Esophagus squamous epithelium (tissue), 4 donors: Measurements from ENCODE around the gene TSR3.

Experiments used
- POLR2A ChIP-seq, 4 donors: fragments of 450-650 bp; IDR thresholded peaks; one replicate each; pipeline ENCODE4 v1.6.1; 2017; ENCODE audit warnings: antibody characterized with exemption in 4 of 4, mild to moderate bottlenecking in 4 of 4, moderate library complexity in 3 of 4
- TF ChIP-seq, protein P1 (sequence below), 6 experiments: fragments of 450-650 bp in 4 of 6; fragments of 200-600 bp in 2 of 6; sonication (generic) in 2 of 6; IDR thresholded peaks; one replicate each; pipeline ENCODE4 v1.5.1; 2016 to 2019; ENCODE audit warnings: antibody characterized with exemption in 6 of 6, mild to moderate bottlenecking in 4 of 6, moderate library complexity in 4 of 6

GRCh38 chr16:1326946-1327618 lies 24.6 kb downstream of the TSR3 start:
- TF ChIP-seq, protein P1, sequence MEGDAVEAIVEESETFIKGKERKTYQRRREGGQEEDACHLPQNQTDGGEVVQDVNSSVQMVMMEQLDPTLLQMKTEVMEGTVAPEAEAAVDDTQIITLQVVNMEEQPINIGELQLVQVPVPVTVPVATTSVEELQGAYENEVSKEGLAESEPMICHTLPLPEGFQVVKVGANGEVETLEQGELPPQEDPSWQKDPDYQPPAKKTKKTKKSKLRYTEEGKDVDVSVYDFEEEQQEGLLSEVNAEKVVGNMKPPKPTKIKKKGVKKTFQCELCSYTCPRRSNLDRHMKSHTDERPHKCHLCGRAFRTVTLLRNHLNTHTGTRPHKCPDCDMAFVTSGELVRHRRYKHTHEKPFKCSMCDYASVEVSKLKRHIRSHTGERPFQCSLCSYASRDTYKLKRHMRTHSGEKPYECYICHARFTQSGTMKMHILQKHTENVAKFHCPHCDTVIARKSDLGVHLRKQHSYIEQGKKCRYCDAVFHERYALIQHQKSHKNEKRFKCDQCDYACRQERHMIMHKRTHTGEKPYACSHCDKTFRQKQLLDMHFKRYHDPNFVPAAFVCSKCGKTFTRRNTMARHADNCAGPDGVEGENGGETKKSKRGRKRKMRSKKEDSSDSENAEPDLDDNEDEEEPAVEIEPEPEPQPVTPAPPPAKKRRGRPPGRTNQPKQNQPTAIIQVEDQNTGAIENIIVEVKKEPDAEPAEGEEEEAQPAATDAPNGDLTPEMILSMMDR (IDR thresholded peaks at IDR 0.05), result no peak
- TF ChIP-seq POLR2A (IDR thresholded peaks at IDR 0.05), result no peak
